ENCODE results near the gene ANKRD2. TPM values are rescaled to one million over a fixed set of nuclear protein-coding genes. Genes with fewer than 3 reads are reported as not detected.

ANKRD2 gene
- total RNA-seq, 4 donors from 2014 or later = 2.7 TPM; not detected in 3

DNA sequence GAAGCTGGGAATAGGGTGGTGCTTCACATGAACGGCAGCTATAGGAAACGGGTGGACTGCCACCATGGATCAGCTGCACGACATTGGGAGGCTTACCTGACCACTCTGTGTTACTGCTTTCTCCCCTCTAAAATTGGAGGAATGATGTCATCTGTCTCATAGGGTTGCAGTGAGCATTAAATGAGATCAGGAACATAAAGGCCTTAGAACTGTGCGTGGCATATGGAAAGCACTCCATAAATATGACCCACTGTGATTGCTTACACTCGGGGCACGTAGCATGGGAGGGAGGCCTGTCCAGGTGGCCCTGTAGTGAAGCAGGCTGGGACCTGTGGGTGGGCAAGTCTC is 26.7 kb downstream of the ANKRD2 start:
- ATAC-seq (ENCODE audit: low FRiP score) (no peak), DNase-seq (ENCODE audit: low spot score) (no peak)
- TF ChIP-seq, protein P1, sequence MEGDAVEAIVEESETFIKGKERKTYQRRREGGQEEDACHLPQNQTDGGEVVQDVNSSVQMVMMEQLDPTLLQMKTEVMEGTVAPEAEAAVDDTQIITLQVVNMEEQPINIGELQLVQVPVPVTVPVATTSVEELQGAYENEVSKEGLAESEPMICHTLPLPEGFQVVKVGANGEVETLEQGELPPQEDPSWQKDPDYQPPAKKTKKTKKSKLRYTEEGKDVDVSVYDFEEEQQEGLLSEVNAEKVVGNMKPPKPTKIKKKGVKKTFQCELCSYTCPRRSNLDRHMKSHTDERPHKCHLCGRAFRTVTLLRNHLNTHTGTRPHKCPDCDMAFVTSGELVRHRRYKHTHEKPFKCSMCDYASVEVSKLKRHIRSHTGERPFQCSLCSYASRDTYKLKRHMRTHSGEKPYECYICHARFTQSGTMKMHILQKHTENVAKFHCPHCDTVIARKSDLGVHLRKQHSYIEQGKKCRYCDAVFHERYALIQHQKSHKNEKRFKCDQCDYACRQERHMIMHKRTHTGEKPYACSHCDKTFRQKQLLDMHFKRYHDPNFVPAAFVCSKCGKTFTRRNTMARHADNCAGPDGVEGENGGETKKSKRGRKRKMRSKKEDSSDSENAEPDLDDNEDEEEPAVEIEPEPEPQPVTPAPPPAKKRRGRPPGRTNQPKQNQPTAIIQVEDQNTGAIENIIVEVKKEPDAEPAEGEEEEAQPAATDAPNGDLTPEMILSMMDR (IDR thresholded peaks at IDR 0.05) = no peak

DNA sequence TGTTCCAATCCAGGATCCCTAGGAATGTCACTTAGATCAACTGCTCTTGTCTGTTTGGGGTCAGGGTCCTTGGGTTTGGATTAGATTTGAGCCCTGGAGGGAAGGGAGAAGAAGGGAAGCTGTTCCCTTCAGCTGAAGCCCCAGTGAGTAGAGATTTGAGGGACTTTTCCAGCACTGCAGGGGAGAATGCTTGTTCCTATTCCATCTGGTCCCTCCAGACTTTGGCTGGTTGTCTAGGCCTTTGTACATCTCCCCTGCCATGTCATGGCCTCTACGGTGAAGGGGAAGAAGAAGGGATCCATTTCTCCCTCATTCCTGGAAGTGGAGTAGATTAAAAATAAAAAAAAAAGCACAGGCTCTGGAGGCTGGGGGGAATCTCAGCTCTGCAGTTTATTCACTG is 28.0 kb downstream of the ANKRD2 start:
- DNase-seq (ENCODE audit: low spot score) = no peak
- ATAC-seq (ENCODE audit: low FRiP score) = no peak
- TF ChIP-seq, protein P1 (IDR thresholded peaks at IDR 0.05) = no peak

DNA sequence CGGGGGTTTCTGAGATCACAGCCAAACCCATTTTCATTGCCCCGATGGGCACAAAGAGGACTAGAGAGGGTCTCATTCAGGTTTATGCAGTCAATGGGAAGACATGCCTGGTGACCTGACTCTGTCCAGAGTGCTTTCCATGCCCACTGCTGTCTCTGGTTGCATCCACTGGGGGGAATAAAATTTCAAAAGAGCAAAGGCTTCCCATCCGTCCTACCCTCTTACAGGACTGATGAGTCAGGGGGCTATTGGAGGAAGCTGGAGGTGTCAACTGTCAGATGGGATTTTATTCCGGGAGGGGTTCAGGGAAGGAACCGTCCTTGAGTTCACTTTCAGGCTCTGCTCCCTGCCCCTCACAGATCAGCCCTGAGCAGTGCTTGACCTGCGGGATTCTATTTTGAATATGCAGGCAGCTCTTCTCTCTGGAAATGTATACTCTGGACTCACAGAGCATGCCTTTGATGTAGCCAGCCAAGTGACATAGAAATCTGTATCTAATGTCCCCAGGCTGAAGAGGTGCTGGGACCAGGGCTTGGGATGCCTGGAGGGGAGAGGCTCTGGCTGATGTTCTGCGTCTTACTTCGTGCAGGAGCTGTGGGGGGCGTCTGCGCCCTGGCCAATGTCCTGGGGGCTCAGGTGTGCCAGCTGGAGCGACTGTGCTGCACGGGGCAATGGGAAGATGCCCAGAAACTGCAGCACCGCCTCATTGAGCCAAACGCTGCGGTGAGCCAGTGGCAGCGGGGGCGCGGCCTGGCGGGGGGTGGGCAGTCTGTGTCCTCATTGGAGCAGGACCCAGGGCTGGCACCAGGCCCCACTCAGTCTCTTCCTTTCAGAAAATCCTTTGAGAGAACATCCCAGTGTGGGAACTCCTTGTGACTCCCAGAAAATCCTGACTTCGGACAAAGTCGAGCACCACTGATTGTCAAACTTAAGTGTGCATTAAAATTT is 29.0 kb downstream of the ANKRD2 start:
- DNase-seq (ENCODE audit: low spot score) (no peak), ATAC-seq (ENCODE audit: low FRiP score) (no peak)
- TF ChIP-seq, protein P1 (IDR thresholded peaks at IDR 0.05) = no peak

DNA sequence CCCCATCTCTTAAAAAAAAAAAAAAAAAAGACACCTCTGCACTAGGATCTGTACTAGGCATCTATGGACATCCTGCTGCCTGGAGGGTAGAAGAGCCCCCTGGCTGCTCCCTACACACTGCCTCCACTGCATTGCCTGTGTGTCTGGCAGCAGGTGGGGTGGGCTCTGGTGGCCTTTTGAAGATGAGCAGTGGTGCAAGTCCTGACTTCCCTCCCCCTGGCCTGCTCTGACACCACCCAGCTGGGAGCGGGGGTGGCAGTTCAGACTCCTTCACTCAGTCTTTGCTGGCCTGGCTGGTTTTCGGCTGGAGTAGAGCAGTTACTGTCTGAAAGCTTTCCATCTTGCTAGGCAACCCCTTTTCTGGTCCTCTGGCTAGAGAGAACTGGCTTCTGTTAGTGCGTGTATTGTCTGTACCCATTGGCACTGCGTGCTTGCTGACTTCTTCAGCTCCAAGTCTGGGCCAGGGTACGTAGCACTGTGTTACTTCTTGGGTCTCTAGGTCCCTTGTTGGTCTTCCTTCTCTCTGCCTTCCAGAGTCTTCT is 34.6 kb downstream of the ANKRD2 start:
- ATAC-seq (ENCODE audit: low FRiP score) (no peak), DNase-seq (ENCODE audit: low spot score) (no peak)
- TF ChIP-seq, protein P1 (IDR thresholded peaks at IDR 0.05) = no peak

DNA sequence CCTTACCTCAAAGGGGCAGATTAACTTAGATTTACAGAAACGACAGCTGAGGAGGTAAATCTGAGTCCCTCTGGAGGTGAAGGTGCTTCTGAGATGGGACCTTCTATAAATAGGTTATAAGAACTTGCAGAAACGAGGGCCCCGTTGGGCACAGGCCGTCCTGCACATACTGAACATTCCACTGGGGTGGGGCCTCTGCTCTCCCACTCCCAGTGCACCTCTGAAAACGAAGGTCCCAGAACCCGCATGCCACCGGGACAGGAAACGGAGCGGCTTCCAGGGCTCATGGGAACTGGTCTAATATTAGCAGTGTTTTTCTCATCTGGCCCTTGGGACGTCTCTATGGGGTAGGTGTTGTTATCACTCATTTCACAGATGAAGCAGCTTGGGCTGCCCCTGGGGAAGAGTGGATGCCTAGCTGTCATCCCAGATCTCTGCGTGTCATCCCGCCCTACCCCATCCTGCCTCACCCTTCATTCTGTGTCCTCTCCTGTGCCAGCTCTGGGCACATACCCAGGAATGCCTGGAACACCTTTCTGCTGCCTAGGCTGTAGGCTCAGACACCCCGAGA is 36.5 kb downstream of the ANKRD2 start:
- no peak for ATAC-seq (ENCODE audit: low FRiP score)
- no peak for DNase-seq (ENCODE audit: low spot score)
- TF ChIP-seq, protein P1 (IDR thresholded peaks at IDR 0.05) = no peak

DNA sequence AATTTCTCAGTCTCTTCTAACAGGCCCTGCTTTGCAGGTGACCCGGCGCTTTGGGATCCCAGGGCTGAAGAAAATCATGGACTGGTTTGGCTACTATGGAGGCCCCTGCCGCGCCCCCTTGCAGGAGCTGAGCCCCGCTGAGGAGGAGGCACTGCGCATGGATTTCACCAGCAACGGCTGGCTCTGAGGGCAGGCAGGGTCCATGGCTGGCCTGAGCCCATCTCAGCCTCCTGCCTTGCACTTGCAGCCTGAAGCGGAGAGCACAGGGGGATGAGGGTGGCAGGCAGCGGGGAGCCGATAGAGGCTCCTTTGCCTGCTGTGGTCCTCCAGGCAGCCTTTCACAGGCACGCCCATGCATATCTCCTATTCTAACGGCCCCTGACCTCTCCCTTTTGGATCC is 38.9 kb downstream of the ANKRD2 start:
- no peak for ATAC-seq (ENCODE audit: low FRiP score)

More for the DNA sequence above, 38.9 kb downstream of the ANKRD2 start:
- TF ChIP-seq, protein P1 (IDR thresholded peaks at IDR 0.05) = no peak
- no peak for DNase-seq (ENCODE audit: low spot score)
